GM18873 (cell line): Measurements from ENCODE around the gene MSL1.

Experiments
- ATAC-seq: cut with Tn5 transposase; IDR thresholded peaks from one replicate; pipeline ENCODE4 v1.9.1; 2021; ENCODE audit warnings: mild to moderate bottlenecking, moderate library complexity, moderate number of reproducible peaks; ENCODE audit not compliant: unreplicated experiment, low FRiP score

MSL1 gene

DNA sequence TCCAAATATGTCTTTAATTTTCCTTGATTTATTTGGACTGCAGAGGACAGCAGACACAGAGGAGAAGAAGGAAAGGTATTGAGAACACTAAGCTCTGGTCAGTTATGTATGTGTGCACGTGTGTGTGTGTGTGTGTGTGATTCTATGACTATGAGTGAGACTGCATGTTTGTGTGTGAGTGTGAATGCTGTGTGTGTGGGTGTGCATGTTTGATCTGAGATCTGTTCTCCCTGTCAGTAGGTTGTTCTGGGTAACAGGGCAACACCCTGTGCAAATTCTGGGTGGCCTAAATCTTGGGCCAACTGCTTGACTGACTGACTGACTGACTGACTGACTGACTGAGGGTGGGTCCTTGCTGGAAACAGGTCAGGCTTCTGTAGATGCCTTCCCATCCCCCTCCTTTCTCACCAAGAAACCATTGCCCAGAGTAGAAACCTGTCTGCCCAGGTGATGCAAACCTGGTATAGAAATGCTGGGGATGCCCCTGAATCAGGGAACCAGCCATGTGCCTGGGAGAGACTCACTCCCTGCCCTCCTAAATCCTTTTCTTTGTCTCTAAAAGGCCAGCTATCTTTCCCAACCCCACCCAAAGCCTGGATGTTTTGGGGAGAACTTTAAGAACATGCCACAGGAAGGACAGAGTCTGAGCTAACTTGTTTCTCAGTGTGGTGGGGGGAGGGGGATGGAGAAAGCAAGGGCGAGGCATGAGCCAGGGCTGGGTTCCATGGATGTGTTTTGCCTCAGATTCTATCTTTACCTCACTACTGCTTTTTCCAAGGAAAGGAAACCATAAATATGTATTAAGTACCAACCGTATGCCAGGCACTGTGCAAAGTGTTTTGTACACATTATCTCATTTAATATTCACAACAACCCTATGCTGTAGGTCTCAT lies 16.9 kb upstream of the MSL1 start:
- no peak for ATAC-seq

DNA sequence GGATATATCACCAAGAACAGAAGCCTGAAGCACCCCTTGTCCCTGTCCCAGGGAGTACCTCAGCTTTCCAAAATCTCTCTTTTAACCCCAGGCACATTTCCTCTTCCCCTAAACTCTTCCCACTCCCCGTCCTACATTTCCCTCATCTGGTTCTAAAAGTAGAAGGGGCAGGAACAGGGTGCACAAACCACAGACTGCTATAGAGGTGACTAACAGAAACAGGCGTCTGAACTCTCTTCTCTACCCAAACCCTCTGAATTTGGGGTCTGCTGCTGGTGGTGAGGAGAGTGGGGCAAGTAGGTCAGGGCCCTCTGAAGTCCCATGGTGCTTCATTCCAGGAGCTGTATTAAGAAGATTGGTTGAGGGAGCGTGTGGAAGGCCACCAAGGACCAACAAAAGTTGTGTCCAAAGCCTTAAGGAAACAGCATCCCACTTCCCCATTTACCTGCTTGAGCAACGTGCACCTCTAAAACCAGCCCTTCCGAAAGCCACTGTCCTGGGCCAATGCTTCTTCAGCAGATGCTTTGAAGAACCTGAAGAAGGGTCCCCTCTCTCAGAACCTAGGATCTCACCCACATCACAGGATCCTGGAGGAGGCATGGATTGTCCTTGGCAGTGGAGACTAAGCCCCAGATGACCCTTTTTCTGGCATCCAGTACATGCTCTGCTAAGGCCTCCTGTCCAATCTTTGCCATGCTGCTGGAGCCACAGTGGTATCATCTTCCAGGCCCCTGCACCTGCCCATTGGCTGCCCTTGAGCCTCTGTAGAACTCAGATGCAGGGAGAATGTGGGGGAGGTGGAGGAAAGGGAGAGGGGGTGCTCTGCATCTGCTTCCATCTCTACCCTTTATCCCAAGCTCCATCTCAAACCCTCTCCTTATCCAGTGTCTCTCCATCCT lies 15.7 kb upstream of the MSL1 start:
- no peak for ATAC-seq

DNA sequence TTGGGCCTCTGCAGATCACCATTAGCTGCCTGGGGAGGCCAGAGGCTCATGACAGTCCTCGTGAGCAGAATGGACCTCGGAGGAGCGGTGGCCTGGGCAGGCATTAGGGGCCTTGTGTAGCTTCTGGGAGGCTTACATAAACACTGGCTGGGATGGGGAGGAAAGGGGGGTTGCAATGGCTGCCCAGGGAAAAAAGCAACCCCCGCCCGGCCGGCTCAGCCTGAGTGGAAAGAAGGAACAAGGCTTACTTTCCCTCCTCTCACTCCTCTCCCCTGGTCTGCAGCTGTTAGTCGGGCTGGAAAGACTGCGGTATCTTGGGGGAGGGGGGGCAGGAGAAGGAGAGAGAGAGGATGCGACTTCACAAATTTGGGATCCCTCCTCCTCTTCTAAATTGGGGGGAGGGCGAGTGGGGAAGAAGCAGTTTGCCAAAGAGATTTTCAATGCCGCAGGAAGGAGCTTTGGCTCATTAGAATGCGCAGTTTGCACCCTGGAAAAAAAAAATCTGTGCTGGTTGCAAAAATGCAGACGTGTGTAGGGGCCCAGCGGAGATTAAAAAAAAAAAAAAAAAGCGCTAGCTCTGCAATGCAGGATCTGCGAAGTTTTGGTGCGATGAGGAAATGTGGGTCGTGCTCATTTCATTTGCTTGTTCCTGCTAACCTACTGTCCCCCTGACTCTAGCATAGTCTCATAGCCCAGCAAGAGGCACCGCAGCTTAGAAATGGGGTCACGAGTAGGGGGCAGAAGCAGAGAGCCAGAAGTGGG lies 14.8 kb upstream of the MSL1 start:
- no peak for ATAC-seq

DNA sequence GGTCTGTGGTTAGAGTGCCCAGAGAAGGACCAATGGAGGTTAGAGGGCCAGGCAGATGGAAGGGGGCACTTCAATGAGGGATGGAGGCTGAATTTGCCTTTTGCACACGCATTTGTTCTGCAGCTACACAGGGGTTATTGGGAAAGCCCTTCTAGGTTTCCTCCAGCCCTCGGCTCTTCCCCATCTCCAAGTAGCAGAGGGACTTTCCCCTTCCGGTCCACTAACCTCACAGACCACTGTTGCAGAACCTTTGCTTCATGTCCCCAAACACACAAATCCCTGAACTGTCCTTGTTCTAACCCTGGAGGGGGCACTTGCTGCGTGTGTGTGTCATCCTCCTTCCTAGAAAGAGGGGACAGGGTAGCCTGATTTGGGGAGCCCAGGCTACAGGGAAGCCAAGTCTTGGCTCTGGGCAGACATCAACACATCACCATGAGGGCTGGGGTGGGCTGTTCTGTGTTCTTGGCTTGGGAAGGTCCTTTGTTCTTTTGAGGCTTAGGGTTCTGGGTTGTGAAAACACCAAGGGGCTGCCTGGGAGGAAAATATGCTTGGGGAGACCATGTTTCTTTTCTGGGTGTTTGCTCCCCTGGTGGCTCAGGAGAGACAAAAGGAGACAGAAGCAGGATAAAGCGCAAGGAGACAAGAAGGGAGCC lies 14.1 kb upstream of the MSL1 start:
- ATAC-seq = no peak

DNA sequence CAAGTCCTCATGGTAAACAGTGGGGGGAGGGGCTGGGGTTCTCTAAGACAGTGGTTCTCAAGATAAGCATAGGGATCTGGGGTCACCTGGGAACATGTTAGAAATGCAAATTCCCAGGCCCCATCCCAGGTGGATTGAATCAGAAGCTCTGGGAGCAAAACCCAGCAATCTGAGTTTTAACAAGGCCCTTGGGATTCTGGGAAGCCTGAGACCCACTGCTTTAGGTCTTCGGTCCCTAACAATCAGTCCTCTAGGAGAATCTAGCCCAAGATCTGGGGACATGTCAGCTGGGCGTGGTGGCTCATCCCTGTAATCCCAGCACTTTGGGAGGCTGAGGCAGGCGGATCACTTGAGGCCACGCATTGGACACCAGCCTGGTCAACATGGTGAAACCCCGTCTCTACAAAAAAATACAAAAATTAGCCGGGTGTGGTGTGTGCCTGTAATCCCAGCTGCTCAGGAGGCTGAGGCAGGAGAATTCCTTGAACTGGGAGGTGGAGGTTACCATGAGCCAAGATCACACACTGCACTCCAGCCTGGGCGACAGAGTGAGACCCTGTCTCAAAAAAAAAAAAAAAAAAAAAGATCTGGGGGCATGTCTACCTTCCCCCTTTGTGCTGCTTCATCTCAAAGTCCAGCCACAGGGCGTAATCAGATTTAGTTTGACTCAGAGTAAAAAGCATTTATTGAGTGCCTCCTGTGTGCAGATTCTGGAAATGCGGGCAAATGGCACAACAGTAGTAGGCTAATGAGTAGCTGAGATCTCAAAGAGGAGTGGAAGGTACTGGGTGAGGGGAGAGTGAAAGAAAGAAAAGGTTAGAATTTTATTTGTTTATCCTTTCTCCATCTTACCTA lies 12.6 kb upstream of the MSL1 start:
- ATAC-seq = no peak

DNA sequence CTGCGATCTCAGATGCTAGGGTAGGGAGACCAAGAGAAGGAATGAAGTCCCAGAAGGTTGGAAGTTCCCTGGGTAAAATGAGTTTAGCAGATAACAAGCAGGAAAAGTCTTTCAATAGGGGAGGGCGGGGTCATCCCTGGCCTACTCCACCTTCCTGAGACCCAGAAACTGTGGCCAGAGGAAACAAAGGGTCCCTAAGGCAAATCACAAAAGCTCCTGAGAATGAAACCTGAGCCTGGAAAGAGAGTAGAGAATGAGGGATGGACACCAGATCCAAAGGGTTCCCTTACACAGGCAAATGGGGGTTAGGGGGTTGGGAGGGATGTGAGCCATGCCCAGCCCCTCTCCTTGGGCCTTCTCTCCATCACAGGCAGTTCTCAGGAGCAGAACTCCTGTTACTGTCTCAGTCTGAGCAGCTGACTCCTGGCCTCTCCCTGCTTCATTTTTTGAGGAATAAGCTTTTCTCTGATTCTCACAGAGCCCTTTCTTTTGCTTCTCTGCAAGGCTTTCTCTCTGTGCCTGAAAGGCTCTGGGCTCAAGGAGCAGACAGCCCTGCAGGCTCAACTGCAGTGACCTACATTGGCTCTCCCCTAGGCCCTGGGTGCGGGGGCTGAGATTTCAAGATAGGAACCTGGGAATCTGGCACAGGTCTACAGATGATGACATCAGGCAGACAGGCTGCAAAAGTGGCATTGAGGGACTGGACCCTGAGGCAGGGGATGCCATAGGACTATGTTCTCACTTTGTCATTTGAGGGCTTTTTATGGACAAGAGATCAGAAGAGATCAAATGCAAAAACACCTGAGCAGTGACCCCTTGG lies 11.5 kb upstream of the MSL1 start:
- ATAC-seq = no peak

DNA sequence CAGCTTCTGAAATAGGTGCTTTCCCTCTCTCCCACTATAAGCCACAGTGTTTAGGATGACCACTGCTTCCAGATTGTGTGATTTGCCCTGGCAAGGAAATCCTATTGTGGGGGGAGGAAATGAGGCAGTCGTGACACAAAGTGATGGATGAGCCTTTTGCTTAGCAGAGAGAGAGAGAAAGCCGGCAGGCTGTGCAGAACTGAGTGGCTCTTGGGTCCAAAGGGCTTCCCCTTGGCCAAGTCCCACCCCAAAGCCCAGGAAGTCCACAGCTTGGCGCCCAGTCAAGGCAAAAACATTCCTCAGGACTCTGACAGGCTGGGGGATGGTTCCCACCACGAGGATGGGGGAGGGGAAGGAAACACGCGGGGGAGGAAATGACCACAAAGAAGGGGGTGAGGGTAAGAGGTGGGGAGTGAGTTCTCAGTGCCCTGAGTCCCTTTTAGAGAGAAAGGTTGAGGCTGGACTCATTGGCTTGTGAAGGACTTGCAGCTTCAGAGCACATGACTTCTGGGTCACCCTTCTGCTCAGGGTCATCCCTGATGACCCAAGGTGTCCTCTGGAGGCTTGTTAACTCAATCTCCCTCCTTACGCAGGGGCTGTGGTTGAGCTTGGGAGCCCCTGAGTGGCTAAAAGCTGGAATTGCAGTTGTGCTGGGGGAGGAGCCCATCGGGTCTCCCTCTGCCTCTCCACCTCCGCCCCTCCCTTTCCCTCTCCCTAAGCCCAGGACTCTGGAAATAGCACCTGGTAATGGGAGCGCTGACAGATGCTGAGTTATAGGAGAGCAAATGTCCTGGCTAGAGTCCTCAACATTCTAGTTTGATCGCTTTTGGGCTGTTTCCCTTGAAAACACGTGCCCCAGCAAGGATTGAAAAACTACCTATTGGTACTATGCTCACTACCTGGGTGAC lies 10.3 kb upstream of the MSL1 start:
- ATAC-seq = peak; percentile 43

DNA sequence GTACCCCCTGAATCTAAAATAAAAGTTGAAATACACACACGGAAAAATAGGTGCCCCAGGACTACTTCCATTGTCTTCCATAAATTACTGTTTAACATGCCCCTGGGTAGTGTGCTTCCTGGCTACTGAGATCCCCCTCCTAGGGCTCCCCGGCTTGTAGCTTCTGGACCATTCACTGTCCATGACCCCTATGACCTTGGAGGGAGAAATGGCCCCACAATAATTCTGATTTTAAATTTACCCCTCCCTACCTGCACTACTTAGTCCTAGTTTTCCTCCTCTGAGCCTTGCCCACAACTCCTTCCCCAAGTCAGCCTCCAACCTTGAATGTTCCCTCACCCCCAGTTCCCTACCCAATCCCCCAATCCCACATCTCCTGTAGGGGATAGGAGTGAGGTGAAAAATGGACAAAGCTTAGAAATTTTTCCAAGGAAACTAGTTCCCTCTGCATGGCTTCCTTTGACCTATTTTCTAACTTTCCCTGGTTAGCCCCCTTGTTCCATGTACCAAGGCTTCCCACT lies 9.5 kb upstream of the MSL1 start:
- ATAC-seq = no peak

DNA sequence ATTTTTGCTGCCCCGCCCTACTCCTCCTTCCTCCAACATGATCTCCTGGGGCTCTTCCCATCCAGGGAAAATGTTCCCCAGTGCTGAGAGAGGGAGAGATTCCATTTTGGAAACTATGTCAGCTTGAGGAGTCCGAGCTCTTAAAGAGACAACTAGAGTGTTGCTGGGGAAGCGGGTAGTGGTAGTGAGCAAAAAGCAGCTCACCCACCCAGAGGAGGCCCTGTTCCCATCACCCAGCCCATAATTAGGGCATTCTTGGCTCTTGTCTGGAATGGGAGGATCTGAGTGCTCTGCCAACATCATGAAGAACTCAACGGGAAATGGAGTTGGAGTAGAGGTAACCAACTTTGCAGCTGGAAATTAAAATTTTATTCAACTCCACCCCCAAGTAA lies 9.1 kb upstream of the MSL1 start:
- no peak for ATAC-seq

DNA sequence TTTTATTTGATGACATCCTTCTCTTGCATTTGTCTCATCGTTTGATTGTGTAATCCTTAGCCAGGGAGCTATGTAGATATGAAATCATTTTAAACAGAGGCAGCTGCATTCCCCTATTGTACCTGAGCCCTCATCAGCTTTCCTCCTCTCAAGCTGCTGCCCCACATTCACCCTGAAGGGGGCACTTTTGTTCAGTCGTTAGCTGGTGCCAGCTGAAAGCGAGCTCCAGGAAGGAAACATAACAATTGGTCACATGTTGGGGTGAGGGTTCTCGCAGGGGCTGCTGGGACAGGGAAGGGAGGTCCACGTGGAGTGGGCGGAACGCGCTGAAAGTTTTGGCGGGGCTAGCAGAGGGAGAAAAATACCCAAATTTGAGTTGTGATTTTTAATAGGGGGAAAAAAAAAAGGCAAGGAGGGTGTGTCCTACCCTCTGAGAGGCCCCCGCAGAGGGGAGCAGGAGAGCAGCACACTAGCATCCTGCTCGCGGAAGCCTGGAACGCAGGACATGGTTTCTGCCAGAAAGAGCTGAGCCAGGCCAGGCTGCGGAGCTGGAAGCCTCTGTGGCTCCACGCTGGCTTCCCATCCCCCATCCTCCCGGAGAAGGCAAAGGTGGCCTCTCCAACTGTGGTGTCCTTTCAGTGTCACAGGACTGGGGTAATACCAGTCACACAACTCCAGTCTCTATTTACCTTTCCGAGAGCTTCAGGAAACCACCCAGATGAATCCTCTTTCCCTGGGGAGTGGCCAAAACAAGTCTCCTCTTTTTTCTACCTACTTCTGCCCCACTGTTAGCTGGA lies 8.5 kb upstream of the MSL1 start:
- ATAC-seq = peak; percentile 83

DNA sequence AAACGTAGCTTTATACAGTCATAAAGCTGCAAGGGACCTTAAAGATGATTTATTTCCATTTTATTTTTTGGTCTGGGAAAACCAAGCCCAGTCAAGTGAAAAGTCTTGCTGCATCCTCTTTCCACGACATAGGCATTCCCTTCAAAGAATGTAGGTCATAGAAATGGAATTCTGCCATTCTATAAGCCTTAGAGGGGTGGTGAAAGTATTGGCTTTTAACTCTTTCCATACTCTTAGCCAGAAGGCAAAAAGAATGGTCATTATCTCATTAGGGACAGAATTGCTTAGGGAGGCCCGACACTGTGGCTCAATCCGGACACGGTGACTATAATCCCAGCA lies 7.9 kb upstream of the MSL1 start:
- ATAC-seq = no peak

DNA sequence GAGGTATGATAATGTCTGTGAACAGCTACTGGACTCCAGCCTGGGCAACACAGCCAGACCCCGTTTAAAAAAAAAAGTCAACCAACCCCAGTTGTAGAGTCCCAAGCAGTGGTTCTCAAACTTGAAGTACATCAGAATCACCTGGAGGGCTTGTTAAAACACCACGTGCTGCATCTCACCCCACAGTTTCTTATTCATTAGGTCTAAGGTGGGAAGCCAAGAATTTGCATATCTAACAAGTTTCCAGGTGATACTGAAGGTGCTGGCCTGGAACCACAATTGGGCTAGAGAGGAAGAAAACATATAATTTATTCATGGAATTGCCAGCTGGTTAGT lies 6.7 kb upstream of the MSL1 start:
- ATAC-seq = no peak

DNA sequence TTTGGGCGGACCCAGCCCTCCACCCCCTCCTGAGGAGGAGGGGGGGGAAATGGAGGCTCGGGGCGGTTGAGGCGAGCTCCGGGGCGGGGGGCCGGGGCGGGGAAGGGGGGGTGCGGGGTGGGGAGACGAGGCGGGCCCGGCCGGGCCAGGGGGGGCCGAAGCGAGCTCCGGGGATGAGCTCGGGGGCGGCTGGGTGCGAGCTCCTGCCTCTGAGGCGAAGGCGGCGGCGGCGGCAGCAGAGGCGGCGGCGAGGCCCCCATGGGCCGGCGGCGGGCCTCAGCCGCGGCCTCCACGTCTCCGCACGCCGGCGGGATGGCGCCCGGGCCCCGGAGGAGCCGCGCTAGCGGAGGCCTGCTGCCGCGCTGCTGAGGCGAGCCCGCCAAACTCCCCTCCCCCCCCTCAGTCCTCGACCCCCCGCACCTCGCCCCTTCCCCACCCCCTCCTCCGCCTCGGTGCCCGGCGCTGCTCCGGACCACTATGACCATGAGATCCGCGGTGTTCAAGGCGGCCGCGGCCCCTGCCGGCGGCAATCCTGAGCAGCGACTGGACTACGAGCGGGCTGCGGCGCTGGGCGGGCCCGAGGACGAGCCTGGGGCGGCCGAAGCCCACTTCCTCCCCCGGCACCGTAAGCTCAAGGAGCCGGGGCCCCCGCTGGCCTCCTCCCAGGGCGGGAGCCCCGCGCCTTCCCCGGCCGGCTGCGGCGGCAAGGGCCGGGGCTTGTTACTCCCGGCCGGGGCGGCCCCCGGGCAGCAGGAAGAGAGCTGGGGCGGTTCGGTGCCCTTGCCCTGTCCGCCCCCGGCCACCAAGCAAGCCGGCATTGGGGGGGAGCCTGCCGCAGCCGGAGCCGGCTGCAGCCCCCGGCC lies 596 bp downstream of the MSL1 start:
- ATAC-seq = no peak

DNA sequence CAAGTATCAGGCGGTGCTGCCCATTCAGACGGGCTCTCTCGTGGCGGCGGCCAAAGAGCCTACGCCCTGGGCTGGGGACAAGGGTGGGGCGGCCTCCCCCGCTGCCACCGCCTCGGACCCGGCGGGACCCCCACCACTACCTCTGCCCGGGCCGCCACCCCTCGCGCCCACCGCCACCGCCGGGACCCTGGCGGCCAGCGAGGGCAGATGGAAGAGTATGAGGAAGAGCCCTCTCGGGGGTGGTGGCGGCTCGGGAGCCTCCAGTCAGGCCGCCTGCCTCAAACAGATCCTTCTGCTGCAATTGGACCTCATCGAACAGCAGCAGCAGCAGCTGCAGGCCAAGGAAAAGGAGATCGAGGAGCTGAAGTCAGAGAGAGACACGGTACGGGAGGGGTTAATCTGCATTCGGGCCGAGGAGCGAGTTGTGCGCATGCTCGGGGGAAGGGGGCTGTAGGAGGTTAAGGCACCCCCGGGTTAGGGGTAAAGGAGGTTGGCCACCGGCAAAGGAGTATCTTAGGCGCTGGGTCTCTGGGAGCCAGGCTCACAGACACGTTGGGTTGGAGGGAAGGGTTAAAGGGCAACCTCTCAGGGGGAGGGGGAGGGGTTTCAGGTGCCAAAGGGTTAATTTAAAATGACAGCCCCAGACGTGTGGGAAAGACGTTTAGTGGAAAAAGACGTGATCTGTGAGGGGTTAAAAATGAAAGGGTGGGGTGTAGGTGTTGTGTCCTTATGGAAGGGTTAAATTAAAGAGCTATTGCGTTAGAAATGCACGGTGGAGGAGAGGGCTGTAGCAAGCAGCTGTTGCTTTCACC lies 1.4 kb downstream of the MSL1 start:
- ATAC-seq = no peak

DNA sequence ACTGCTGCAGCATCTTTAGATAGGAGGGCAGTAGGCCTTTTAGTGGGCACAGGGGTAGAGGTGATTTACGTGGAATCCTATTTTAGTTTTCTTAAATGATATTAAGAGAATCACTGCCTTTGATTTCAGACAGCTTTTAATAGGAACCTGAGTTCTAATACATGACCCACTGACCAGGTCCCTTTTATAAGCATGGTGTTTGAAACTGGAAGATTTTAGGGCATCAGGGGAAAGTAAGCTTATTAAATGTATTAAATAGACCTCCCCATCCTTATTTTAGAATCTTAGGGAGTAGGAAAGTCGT lies 2.0 kb downstream of the MSL1 start:
- no peak for ATAC-seq
